Measurements from ENCODE around the gene MINDY3. TPM values are rescaled to one million over a fixed set of nuclear protein-coding genes. Genes with fewer than 3 reads are reported as not detected.

The MINDY3 gene
- total RNA-seq, 1 experiment from 2014 or later = 11.3 TPM

- DNase-seq (ENCODE audit: low spot score) (no peak), ATAC-seq (no peak)
- ChIA-PET POLR2A (no interaction called here), CTCF (no interaction called here)
- no peak for TF ChIP-seq STAT6 (CRISPR knock-in tag; conservative IDR thresholded peaks at IDR 0.05; ENCODE audit: low read depth)
- TF ChIP-seq CDX4 (CRISPR knock-in tag; IDR thresholded peaks at IDR 0.05; ENCODE audit: borderline replicate concordance) = no peak
- TF ChIP-seq CREM (CRISPR knock-in tag; IDR thresholded peaks at IDR 0.05) = no peak
- TF ChIP-seq ZNF232 (CRISPR knock-in tag; IDR thresholded peaks at IDR 0.05) = no peak
- no peak for TF ChIP-seq USF1 (CRISPR knock-in tag; IDR thresholded peaks at IDR 0.05)
- TF ChIP-seq NFE2L1 (CRISPR knock-in tag; IDR thresholded peaks at IDR 0.05) = no peak
- TF ChIP-seq CTCF (IDR thresholded peaks at IDR 0.05) = no peak
- TF ChIP-seq FOXJ3 (CRISPR knock-in tag; IDR thresholded peaks at IDR 0.05; ENCODE audit: borderline replicate concordance) = no peak
- no peak for TF ChIP-seq E2F4 (CRISPR knock-in tag; IDR thresholded peaks at IDR 0.05; ENCODE audit: borderline replicate concordance, low read depth)
- TF ChIP-seq OVOL2 (CRISPR knock-in tag; IDR thresholded peaks at IDR 0.05; ENCODE audit: borderline replicate concordance) = no peak
- TF ChIP-seq GABPB1 (CRISPR knock-in tag; IDR thresholded peaks at IDR 0.05) = no peak
- no peak for TF ChIP-seq KAT7 (CRISPR knock-in tag; IDR thresholded peaks at IDR 0.05; ENCODE audit: borderline replicate concordance)
- no peak for TF ChIP-seq MYBL2 (CRISPR knock-in tag; IDR thresholded peaks at IDR 0.05)
- no peak for TF ChIP-seq ATF1 (CRISPR knock-in tag; IDR thresholded peaks at IDR 0.05)
- H3K4me1 Mint-ChIP-seq = no peaks in the 10 kb centered on the region
- no peak overlapping the region for H3K27ac Mint-ChIP-seq
- no peaks in the 10 kb centered on the region for H3K27me3 Mint-ChIP-seq (ENCODE audit: low read depth)
- no peak overlapping the region for H3K4me3 Mint-ChIP-seq
- H3K36me3 Mint-ChIP-seq = no peaks in the 10 kb centered on the region
- no peaks in the 10 kb centered on the region for H3K9me3 Mint-ChIP-seq
These were observed 38.2 kb downstream of the MINDY3 start for GRCh38 chr10:15822131-15822530.

GRCh38 chr10:15821046-15821683, 39.1 kb downstream of the MINDY3 start:
- ATAC-seq (no peak), DNase-seq (ENCODE audit: low spot score) (no peak)
- Mint-ChIP-seq H3K4me3 (no peak overlapping the region), H3K36me3 (no peaks in the 10 kb centered on the region), H3K27me3 (ENCODE audit: low read depth) (no peaks in the 10 kb centered on the region), H3K4me1 (no peaks in the 10 kb centered on the region), H3K9me3 (no peaks in the 10 kb centered on the region), H3K27ac (no peak overlapping the region)
- POLR2A ChIA-PET = no interaction called here
- CTCF ChIA-PET = no interaction called here
- TF ChIP-seq ZNF281 (CRISPR knock-in tag; IDR thresholded peaks at IDR 0.05) = no peak
- TF ChIP-seq ZBTB21 (CRISPR knock-in tag; IDR thresholded peaks at IDR 0.05; ENCODE audit: borderline replicate concordance) = no peak
- TF ChIP-seq ESRRA (CRISPR knock-in tag; IDR thresholded peaks at IDR 0.05; ENCODE audit: borderline replicate concordance) = no peak
- TF ChIP-seq FOXP1 (CRISPR knock-in tag; IDR thresholded peaks at IDR 0.05; ENCODE audit: borderline replicate concordance) = no peak
- no peak for TF ChIP-seq ARID4B (CRISPR knock-in tag; IDR thresholded peaks at IDR 0.05; ENCODE audit: borderline replicate concordance)

All from WTC11 (cell line).